Measurements from ENCODE around the gene PARP8.

GRCh38 chr5:50814556-50814955 is 148.1 kb downstream of the PARP8 start:
- TF ChIP-seq CTCF (IDR thresholded peaks at IDR 0.05) (no peak), POLR2A (IDR thresholded peaks at IDR 0.05) (no peak)

Measured in ovary (tissue), 3 donors.